NCI-H774 (cell line): ENCODE data around the gene UBR7.

Experiments used
- DNase-seq: peaks from one replicate; lab custom pipeline; 2025; lab: John Stamatoyannopoulos, UW

Gene UBR7

GRCh38 chr14:93249128-93249831 is 42.2 kb downstream of the UBR7 start:
- no peak for DNase-seq

DNA sequence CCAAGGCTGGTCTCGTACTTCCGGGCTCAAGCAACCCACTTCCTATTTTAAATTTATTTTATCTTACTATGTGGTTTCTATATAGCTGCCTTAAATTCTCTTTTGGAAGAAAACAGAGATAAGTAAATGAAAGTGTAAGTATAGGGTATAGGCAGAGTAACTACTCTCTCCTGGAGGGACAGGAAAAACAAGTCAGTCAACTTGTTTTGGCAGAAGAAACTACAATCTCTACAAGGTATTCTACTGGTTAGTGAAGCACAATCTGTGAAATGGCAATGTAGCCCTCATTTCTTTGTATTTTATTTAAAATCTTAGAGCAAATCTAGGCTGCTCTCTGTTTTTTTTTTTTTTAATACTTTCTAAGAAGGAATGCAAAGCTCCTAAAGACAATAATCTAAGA is 55.4 kb downstream of the UBR7 start:
- no peak for DNase-seq

DNA sequence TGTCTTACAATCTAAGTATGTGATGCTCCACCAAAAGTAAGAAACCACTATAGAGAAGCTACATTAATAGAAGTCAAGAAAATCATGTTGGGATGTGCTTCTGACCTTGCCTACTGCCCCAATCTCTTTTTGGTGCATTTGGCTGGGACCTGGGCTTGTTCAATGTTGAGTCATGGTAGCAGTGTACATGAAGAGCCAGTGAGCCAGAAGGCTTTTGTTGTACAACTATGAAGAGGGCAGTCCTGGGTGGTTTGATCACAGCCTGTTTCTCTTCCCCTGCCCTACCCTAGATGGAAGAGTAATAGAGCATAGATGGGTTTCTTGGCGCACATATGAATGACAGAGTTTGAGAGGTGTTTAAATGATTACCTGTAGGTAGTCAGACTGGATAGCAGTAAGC is 56.4 kb downstream of the UBR7 start:
- no peak for DNase-seq

- no peak for DNase-seq
Measured at GRCh38 chr14:93266127-93266526, 59.1 kb downstream of the UBR7 start.

- no peak for DNase-seq
Measured at GRCh38 chr14:93267149-93267711, 60.2 kb downstream of the UBR7 start.

DNA sequence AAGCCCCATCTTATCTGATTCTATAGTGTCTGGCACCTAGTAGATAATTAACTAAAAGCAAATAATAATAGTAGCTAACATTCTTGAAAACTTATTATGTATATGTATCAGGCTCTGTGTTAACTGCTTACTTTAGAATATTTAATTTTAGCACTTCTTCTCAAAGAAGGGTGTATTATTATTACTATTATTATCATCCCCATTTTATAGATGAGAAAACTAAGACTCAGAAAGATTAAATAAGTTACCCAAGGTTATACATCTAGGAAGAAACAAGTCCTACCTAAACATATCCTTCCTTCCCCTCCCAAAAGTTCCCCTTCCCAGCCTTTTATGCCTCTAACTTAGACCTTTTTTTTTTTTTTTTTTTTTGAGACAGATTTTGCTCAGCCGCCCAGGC is 61.4 kb downstream of the UBR7 start:
- no peak for DNase-seq

DNA sequence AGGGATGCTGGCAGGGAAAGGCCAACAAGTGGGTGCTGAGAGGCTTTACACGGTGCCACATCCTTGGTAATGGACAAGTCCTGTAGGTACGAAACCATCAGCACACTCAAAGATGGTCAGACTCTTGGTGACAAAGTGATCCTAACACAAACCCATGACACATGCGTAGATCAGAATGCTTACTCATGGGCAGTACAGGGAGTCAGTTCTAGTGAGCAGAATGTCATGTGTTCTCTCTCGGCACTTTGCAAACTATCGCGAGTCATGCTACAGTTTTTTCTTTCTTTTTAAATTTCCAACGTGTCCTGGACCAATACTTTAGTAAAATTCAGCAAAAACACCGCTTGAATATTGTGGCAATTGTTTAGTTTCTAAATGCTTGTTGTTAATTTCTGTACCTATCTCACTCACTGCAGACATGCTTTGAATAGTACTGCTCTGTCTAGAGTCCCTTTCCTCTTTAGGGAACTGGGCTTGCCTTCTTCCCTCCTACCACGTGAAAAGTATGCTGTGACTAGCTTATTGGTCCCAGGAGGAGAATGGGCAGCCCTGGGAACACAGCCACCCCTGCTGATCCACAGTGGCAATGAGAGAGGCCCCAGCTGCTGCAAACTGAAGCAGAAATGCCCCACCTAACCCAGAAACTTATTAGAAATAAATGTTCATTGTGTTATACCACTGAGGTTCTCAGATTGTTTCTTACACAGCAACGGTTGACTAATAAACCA is 62.4 kb downstream of the UBR7 start:
- DNase-seq, result no peak

- DNase-seq, result no peak
Measured at GRCh38 chr14:93271111-93271510, 64.1 kb downstream of the UBR7 start.

- no peak for DNase-seq
Measured at GRCh38 chr14:93274055-93274806, 67.2 kb downstream of the UBR7 start.

DNA sequence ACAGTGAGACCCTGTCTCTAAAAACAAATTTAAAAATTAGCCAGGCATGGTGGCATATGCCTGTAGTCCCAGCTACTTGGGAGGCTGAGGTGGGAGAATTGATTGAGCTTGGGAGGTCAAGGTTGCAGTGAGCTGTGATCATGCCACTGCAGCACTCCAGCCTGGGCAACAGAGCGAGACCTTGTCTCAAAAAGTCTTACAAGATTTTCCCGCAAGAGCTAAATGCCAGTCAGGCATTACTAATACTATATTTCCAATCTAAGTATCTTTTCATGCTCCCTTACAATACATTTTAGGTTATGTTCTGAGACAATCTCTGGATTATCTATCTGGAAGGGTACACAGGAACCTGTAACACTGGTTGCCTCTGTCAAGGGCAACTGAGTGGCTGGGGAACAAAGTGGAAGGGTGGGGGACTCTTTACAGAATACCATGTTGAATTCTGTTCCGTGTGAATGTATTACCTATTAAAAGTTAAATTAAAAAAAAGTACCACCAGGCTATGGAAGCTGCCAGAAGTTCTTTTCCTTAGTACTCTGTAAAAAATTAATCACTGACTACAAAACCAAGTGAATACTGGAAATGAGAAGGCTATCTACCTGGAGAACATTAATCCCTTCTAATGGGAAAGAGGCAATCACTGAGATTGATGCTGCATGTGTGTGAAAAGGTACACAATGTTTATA is 69.1 kb downstream of the UBR7 start:
- DNase-seq, result no peak
